Transverse colon (tissue), 4 donors: Measurements from ENCODE around the gene ACO1.

Source experiments
- EP300 ChIP-seq: sonication (generic); formaldehyde crosslinking; IDR thresholded peaks from one replicate; pipeline ENCODE4 v1.6.1; 2017; ENCODE audit warnings: antibody characterized with exemption, low read depth
- POLR2A ChIP-seq: fragments of 450-650 bp; IDR thresholded peaks from one replicate; pipeline ENCODE4 v1.6.1; 2016; ENCODE audit warnings: antibody characterized with exemption, mild to moderate bottlenecking, moderate library complexity
- POLR2AphosphoS5 ChIP-seq, 3 donors: sonication (generic); formaldehyde crosslinking; IDR thresholded peaks; one replicate each; pipeline ENCODE4 v1.6.1; 2016; ENCODE audit warnings: antibody characterized with exemption in 3 of 3
- TF ChIP-seq, protein P1 (sequence below), 5 experiments: fragments of 200-600 bp in 3 of 5; fragments of 450-650 bp in 2 of 5; sonication (generic) in 3 of 5; IDR thresholded peaks; 1 replicate in 2 of 5; 2 replicates in 3 of 5; pipeline ENCODE4 v1.5.1; 2016 to 2017; ENCODE audit warnings: antibody characterized with exemption in 5 of 5, inconsistent platforms in 3 of 5, mild to moderate bottlenecking in 2 of 5, moderate library complexity in 1 of 5

DNA sequence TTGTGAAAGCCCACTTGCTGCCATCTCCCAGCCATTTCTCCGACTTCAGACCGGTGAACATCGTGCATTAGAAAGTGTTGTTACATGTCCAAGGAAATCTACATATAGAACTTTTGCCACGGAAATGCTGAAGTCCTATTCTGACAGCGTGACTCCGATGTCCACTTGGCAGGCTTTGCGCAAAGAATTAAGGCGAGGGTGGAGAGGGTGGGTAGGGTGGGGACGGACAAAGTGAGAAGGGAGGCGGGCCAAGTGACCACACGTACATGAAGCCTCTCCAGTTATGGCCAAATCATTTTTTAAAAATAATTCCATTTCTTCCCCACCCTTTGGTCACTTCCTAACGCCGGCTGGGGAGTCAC is 460 bp upstream of the ACO1 start:
- no peak for TF ChIP-seq POLR2A
- TF ChIP-seq, protein P1, sequence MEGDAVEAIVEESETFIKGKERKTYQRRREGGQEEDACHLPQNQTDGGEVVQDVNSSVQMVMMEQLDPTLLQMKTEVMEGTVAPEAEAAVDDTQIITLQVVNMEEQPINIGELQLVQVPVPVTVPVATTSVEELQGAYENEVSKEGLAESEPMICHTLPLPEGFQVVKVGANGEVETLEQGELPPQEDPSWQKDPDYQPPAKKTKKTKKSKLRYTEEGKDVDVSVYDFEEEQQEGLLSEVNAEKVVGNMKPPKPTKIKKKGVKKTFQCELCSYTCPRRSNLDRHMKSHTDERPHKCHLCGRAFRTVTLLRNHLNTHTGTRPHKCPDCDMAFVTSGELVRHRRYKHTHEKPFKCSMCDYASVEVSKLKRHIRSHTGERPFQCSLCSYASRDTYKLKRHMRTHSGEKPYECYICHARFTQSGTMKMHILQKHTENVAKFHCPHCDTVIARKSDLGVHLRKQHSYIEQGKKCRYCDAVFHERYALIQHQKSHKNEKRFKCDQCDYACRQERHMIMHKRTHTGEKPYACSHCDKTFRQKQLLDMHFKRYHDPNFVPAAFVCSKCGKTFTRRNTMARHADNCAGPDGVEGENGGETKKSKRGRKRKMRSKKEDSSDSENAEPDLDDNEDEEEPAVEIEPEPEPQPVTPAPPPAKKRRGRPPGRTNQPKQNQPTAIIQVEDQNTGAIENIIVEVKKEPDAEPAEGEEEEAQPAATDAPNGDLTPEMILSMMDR (IDR thresholded peaks at IDR 0.05), result no peak
- no peak for TF ChIP-seq POLR2AphosphoS5 (IDR thresholded peaks at IDR 0.05)
- TF ChIP-seq EP300, result no peak
